HuH-7.5 (cell line): ENCODE results near the gene APOBEC3A.

Experiments used
- DNase-seq: peaks from one replicate; pipeline ENCODE4 v3.0.0; 2011; ENCODE audit warnings: low spot score

APOBEC3A gene

DNA sequence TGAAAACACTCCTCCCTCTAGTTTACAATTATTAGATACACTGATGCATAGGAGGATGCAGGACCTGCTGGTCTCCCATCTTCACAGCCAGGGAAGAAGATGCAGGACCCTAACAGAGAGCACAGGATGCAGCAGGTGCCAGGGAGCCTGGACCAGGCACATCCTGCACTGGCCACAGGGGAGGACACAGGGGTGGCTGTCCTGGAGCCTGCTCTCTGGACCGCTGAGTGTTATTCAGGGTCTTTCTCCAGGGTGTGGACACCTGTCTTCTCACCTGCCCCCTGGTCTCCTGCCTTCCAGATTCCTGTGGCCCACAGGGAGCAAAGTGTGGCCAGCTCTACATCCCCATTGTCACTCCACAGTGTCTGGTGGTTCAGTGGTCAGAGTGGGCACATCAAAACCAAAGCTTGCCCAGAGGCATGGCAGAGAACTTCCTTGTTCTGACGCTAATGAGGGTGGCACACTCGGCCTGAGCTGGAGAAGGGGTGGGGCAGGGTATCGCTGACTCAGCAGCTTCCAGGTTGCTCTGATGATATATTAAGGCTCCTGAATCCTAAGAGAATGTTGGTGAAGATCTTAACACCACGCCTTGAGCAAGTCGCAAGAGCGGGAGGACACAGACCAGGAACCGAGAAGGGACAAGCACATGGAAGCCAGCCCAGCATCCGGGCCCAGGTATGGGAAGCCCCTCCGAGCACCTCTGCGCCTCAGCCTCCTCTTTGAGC, at the start of gene APOBEC3A:
APOBEC3A (plus strand) TSS at position 564 of the 725 bp plus-strand sequence; CDS start at position 647, 83 bp downstream.
- DNase-seq = no peak

DNA sequence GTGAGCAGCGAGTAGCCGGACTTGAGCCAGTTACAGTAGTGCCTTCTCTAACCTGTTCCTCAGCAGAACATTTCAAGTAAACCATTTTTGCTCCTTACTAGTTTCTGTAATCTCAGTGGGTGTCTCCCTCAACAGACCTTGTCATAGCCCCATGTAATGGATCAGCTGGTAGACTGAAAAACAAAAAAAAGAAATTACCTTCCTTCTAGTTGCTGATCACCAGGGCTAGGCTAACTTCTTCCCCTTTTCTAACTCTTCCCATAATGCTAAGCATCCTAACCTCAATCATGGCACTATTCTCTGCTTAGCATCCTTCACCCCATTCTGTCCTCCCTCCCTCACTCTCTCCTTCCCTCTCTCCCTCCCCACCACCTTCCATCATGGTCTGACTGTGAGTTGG, 49.6 kb upstream of the APOBEC3A start:
- no peak for DNase-seq

DNA sequence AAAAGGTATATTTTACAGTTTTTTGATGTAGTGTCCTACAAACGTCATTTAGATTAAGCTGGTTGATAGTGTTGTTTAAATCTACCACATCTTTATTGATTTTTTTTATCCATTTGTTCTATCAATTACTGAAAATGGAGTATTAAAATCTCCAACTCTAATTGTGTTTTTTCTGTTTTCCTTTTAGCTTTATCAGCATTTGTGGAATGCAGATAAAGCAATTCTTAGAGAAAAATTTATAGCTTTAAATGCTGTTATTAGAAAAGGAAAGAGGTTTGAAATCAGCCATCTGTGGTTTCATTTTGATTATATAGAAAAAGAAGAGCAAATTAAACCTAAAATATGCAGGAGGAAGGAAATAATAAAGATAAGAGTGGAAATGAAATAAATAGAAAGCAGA, 46.0 kb upstream of the APOBEC3A start:
- no peak for DNase-seq

DNA sequence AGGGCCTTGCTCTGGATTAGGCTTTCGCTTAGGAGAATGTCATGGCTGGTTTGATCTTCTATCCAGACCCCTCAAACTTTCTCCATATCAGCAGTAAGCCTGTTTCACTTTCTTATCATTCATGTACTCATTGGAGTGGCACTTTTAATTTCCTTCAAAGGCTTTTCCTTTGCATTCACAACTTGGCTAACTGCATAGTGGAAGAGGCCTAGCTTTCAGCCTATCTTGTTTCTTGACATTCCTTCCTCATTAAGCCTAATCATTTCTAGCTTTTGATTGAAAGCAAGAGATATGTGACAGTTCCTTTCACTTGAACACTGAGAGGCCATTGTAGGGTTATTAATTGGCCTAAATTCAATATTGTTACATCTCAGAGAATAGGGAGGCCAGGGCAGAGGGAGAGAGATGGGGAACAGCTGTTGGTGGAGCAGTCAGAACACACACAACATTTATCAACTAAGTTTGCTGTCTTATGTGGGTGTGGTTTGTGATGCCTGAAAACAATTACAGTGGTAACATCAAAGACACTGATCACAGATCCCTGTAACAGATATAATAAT, 37.7 kb upstream of the APOBEC3A start:
- no peak for DNase-seq

DNA sequence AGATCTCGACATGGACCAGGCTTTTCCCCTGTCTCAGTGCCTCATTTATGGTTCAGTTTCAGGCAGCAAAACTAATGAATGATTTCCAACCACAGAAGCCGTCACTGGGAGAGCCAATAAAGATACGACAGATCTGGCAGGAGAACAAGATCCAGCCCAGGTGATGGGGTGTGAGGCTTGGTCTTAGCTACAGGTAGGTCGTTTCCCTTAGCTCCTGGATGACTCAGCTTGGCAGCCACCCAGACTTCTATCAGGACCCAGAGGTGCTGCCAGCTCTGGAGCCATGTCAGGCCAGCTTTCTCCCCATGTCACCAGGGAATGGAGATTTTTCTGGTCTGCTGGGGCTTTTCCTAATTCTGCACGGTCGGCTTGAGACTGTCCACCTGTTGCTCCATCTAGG, 36.3 kb upstream of the APOBEC3A start:
- no peak for DNase-seq

DNA sequence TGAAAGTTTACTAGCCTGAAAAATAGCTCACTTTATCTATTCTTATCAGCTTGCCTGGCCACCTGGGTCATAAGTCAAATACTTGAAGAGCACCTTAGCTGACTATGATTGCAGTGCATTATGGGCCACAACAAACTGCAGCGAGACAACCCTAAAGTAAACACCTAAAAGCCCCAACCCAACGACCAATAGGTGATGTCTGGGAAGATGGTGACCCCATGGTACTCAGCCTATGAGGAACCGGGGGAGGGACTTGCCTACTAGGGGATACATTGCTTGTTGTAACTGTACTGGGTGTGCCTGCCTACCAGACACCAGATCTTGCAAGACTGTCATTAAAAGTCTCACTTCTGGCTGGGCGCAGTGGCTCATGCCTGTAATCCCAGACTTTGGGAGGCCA, 35.6 kb upstream of the APOBEC3A start:
- no peak for DNase-seq

DNA sequence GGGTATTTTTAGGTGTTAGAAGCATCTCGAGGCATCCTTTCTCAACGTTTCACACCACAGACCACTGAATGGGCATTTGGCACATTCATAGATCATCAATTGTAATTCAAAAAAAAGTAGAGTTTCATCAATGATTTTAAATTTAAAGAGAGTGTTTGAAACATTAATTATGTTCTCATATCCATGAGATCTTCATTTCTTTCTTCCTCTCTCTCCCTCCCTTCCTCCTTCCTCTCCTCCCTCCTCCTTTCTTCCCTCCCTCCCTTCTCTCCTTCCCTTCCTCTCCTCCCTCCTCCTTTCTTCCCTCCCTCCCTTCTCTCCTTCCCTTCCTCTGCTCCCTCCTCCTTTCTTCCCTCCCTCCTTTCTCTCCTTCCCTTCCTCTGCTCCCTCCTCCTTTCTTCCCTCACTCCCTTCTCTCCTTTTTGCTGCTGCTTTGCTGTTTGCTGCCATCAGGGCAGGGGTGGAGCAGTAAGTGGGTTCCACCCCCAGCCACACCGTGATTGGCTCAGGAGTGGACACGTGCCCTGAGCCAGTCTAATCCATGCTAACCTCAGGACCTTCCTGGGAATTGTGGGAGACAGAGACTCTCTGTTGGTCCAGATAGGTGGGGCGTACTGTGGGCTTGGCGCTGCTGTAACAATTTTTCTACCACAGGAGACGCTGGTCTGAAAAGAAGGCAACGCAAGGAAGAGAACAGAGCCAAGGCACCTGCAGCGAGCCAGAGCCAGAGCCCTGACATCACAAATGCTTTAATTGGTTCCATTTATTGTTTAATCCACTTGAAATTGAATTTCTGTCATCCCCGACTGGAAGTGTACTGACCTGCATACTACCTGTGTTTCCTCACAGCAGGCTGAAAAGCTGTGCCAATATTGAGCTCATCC, 33.7 kb upstream of the APOBEC3A start:
- DNase-seq = peak; percentile 55

DNA sequence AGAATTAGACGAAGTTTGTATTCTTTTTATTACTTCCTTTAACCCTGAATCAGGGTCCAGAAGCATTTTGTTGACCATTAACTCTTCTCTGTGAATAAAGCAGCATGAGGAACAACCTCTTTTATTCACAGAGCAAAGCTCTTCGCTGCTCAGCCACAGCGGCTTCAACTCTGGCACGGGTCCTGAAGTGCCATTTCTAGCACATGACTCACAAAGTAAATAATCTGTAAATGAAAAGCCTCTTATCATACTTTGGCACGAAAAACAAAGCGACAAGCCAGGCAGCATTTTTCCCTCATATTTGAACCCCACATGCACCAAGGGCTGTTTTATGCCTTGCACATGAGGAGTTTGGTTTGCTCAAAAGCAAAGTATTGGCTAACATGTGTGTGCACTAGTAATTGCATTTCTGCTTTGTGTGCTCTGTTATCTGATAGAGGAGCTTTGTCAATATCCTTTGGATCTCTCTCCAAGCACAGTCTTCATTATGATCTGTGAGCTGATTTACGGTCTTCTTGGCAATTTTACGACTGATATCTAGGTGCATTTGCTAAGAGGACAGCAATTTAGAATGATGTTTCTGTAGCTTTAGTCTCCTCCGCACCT, 33.0 kb upstream of the APOBEC3A start:
- DNase-seq = peak; percentile 54

DNA sequence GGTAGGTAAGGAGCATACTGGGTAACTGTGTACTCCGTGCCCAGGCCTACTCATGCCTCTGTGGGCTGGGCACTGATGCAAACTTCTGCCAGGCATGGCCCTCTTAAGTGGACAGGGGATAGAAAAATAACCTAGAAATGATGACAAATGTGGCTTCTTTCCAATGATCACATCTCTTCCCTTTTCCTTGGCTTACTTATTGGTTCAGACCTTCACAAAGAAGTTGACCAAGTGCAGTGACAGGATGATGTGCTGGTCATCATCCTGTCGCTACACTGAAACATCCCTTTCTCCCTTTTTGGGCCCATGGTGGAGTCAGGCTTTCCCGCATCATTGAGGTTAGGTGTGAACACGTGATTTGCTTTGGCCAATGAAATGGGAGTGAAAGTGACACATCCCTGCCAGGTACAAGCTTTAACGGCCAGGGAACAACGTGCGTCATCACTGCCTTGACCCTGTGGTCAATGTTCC, 31.8 kb upstream of the APOBEC3A start:
- no peak for DNase-seq

DNA sequence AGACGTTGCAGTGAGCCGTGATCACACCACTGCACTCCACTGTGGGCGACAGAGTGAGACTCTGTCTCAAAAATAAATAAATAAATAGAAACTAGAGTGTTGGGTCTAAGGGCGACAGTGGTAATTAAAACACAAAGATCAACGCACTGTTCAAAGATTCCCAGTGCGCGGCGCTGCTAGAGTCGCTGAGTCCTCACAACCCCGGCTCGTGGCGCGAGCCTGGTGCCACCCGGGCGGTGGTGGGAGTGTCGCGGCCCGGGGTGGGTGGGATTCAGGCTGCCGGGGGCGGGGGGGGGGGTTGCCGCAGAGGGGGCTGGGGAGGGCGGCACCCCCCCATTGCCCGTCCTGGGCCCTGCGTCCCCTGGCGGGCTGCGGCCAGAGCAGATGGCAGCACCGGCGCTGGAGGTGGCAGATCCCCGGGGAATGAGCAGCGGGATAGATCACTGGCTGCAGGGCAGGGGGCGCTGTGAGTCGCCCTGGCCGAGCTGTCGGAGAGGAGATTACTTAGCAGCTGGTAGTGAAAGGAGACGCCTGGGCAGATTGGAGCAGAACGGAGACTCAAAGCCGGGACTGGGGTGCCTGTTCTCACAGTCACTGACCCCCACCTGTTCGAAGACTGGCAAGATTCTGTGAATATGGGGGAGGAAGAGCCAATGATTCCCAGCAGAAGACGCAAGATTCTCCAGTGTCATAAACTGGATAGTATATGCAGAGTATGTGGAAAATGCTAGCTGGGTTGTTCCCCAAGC, 30.2 kb upstream of the APOBEC3A start:
- peak; percentile 40 for DNase-seq

DNA sequence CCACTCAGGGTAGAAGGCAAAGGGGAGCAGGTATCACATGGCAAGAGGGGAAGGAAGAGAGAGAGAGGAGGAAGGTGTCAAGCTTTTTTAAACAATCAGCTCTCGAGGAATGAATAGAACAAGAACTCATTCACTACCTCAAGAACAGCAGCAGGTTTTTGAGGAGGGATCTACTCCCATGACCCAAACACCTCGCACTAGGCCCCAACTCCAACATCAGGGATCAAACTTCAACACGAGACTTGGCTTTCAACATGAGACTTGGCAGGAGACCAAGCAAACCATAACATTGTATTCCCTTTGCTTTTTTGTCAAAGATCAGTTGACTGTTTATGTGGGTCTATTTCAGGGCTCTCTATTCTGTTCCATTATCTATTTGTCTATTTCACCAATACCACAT, 26.9 kb upstream of the APOBEC3A start:
- DNase-seq = no peak

DNA sequence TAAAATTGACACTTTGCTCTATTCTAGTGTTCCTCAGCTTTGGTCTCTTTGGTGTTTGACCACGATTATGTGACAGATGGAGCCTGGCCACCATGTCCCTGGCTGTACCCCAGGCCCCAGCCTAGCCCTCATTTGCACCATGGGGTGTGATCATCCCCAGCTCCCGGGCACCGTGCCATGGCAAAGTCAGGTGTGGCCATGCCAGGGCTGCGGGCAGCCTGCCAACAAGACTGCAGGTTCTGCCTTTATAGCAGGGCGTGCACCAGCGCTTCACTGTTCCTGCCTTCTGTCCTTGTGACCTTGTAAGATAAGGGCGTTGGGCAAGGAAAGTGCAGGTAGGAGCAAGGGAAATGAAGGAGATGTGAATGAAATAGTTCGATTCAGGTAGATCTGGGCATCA, 22.4 kb upstream of the APOBEC3A start:
- no peak for DNase-seq

DNA sequence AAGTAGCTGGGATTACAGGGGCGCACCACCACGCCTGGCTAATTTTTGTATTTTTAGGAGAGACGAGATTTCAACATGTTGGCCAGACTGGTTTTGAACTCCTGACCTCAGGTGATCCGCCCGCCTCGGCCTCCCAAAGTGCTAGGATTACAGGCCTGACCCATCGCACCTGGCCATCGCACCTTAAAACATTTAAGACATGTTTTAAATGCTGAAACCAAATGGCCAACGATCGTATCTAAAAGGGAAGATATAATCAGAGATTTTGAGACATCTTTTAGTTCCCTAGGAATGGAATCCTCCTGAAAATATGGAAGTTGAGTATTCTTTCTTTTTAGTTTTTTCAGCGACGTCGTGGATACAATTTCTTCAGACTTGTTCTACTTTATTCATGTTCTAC, 21.8 kb upstream of the APOBEC3A start:
- no peak for DNase-seq

DNA sequence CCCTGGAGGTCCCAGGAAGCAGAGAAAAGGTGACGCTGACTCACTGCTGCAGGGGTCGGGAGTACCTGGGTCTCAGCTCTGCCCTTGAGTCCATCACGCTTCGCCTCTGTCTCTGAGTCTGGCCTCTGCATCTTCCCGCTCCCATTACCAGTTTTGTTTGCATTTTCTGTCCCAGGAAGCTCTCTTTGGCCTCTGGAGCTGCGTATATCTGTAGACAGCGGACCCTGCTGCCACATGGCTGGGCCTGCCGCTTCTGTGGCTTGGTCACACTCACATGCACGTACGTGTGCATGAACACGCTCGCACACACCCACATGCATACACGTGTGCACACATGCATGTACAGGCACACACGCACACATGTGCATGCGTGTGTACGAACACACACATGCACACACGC, 20.8 kb upstream of the APOBEC3A start:
- no peak for DNase-seq

DNA sequence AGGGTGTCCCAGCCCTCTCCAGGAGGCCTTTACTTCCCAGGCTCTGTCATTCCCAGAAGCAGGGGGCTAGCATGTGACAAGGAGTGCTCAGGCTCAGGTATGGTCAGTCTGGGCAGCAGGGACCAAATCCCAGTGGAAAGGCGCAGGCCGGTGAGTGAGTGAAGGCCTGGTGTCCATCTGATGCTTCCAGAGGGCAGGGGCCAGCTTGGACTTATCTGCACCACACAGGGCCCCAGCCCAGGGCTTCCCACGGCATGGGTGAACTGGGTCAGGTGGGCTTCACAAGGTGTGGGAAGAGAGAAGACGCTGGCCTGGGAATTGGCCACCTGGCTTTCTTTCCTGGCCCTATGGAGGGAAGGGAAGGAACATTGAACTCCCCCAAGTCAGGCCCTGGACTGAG, 20.4 kb upstream of the APOBEC3A start:
- no peak for DNase-seq

DNA sequence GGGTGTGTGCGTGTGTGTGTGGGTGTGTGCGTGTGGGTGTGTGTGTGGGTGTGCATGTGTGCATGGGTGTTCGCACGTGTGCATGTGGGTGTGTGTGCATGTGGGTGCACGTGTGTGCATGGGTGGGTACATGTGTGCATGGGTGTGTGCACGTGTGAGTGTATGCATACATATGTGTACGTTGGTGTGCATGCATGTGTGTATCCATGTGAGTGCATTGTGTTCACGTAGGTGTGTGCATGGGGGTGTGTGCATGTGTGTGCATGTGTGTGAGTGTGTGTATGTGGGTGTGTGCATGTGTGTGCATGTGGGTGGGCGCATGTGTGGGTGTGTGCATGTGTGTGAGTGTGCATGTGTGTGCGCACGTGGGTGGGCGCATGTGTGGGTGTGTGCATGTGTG, 19.9 kb upstream of the APOBEC3A start:
- no peak for DNase-seq

DNA sequence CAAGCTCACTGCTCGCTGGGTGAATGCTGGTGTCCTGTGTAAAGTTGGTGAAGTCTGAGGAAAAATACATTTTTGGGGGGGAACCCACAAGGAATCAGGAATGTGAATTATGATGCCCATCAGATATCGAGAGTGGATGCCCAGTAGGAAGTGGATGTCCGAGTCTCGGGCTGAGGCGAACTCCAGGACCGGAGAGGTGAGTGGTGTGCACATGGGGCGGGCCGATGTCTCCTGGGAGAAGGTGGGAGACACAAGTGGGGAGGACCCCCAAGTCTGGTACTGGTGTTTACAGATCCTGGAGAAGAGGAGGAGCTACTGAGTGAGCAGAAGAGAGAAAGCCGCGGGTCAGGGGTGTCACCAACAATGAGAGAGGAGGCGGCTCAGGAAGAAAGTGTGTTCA, 19.2 kb upstream of the APOBEC3A start:
- no peak for DNase-seq

DNA sequence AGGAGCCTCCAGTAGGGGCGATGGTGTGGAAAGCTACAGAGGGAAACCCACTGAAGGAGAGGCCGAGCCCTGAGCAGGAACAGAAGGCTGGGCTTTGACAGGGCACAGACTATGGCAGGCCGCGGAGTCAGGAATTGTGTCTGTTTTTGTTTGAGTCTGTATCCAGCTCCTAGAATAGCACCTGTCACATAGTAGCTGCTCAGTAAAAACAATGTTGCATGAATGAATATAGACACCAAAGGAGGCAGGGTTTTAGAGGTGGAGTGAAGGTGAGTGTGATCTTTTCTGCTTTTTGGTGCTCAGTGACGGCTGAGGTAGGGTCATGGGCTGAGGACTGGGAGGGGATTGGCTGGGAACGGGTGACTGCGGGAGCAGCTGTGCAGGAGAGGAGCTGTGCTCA, 18.5 kb upstream of the APOBEC3A start:
- DNase-seq = no peak

DNA sequence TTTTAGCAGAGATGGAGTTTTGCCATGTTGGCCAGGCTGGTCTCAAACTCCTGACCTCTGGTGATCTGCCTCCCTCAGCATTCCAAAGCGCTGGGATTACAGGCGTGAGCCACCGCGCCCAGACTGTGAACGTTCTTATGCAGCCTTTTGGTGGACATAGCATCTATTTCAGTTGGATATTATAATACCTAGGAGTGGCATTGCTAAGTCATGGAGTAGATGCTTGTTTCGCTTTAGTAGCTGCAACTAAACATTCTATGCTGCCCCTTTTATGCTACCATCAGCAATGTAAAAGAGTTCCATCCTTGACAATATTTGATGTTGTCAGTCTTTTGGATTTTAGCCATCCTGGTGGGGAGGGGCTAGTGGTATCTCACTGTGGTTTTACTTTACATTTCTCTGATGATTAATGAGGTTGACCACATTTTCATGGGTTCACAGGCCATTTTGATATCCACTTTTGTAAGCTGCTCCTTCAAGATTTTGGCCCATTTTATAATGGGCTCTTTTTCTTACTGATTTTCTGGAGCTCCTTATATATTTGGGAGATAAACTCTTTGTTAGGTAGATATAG, 16.5 kb upstream of the APOBEC3A start:
- no peak for DNase-seq

DNA sequence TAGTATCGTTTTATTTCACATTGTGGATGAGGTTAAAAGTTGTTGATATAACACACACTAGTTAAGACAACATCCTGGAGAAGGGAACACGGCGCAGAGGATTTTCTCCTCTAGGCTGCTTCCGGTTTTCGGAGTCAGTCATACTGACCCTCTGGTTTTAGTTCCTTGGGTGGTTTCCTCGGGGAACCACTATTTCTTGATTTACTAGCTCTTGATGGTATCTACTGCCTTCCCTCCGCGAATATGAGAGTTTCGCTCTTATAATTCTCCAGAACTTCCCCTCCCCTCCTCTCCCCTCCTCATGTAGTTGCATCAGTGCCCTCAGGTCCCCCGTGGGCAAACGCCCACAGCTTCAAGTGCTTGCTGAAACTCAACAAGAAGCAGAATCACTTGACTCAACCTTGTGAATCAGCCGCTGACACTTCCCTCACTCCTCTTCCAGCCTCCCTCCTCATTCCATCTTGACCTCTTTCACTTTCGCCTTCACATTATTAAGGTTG, 15.9 kb upstream of the APOBEC3A start:
- DNase-seq = no peak

DNA sequence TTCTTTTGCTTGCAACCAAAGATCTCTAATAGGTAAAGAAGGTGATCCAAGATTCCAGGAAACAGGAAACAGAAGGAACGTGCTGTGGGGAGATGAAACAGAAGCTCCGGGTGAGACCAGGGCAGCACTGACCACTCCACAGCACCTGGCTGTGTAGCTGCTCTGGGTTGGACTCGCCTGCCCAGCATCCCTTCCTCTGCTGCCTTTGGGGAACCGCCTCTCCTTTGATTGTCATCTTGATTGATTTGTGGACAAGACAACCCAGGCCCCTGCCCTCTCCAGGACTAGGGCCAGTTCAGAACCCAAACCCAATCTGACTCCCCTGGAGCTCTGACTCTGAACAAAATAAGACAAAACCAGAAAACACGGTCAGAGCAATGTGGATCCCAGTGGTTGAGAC, 14.7 kb upstream of the APOBEC3A start:
- no peak for DNase-seq
